K562 (cell line): Measurements from ENCODE around the gene CHRNB1. TPM values are rescaled to one million over a fixed set of nuclear protein-coding genes. Genes with fewer than 3 reads are reported as not detected.

Source experiments
- ATAC-seq: fragments of 200-7000 bp; cut with Tn5 transposase; 3 replicates; pipeline ENCODE4 v1.9.1; 2020; ENCODE audit warnings: moderate library complexity
- BruUV-seq: library from RNA; stranded (reverse); fragments of 400-500 nt; replicated peaks from 2 replicates; lab custom pipeline; 2021; lab: Mats Ljungman, UMichigan
- CTCF ChIA-PET: fragments of 300-600 bp; formaldehyde crosslinking; extraction: SDS; loops from one replicate; lab custom pipeline; 2021; ENCODE audit warnings: low intra/inter-chr PET ratio; lab: Yijun Ruan, JAX
- POLR2A ChIA-PET: fragments of 300-600, 350-650 bp; sonication (Branson Sonifier 250); formaldehyde crosslinking; extraction: SDS; loops from one replicate; lab custom pipeline; 2021; ENCODE audit warnings: antibody characterized with exemption, inconsistent platforms; lab: Yijun Ruan, JAX
- DNase-seq, 4 experiments: peaks; one replicate each; pipeline versions ENCODE4 v3.0.0 to v3.0.0-alpha.2; 2011 to 2018; ENCODE audit warnings: low spot score in 3 of 4, mixed read lengths in 3 of 4; ENCODE audit errors: extremely low read depth in 1 of 4
- FAIRE-seq: peaks from 2 replicates; lab custom pipeline; 2011; peaks lifted over from hg19 to GRCh38; lab: Jason Lieb, UNC
- H2AFZ ChIP-seq: 2 replicates; pipeline ENCODE4 v1.6.0; 2011; ENCODE audit warnings: low read depth, low read length, control low read depth, inconsistent platforms
- H3K27ac ChIP-seq: fragments of 200-600 bp; 3 replicates; pipeline ENCODE4 v1.8.0; 2011; ENCODE audit warnings: low read depth, mild to moderate bottlenecking, control low read depth, inconsistent platforms, low read length, moderate library complexity, mixed read lengths; ENCODE audit errors: extremely low read depth
- H3K27me3 ChIP-seq, 2 experiments: fragments of 300-600 bp in 1 of 2; 2 replicates in 1 of 2; 3 replicates in 1 of 2; pipeline versions ENCODE4 v1.6.0 to v1.8.0; 2011; ENCODE audit warnings: inconsistent platforms in 2 of 2, low read length in 2 of 2, mild to moderate bottlenecking in 1 of 2, mixed read lengths in 1 of 2, moderate library complexity in 1 of 2; ENCODE audit not compliant: control insufficient read depth in 2 of 2, insufficient read depth in 2 of 2
- H3K36me3 ChIP-seq: fragments of 300-600 bp; 3 replicates; pipeline ENCODE4 v1.8.0; 2011; ENCODE audit warnings: mild to moderate bottlenecking, low read length, inconsistent platforms; ENCODE audit not compliant: control insufficient read depth, insufficient read depth
- H3K4me1 ChIP-seq, 2 experiments: fragments of 200-600 bp in 1 of 2; replicated peaks in 1 of 2; 2 replicates in 1 of 2; 3 replicates in 1 of 2; pipeline versions ENCODE4 v1.5.1 to v1.8.0; 2011; ENCODE audit warnings: inconsistent platforms in 2 of 2, low read length in 2 of 2, mild to moderate bottlenecking in 1 of 2, mixed read lengths in 1 of 2, moderate library complexity in 1 of 2; ENCODE audit not compliant: control insufficient read depth in 2 of 2, insufficient read depth in 2 of 2
- H3K4me2 ChIP-seq: 2 replicates; pipeline ENCODE4 v1.6.1; 2011; ENCODE audit warnings: low read length, control low read depth, inconsistent platforms, mixed read lengths; ENCODE audit not compliant: insufficient read depth
- H3K4me3 ChIP-seq: fragments of 200-600 bp; sonication (generic), shearing (Covaris generic); 2 replicates; pipeline ENCODE4 v1.5.1; 2016; ENCODE audit warnings: control low read depth, inconsistent platforms
- H3K79me2 ChIP-seq: fragments of 200-600 bp; 3 replicates; pipeline ENCODE4 v1.8.0; 2011; ENCODE audit warnings: low read length, inconsistent platforms; ENCODE audit not compliant: control insufficient read depth, insufficient read depth
- H3K9ac ChIP-seq, 2 experiments: 2 replicates each; pipeline versions ENCODE4 v1.6.0 to v1.6.1; 2011; ENCODE audit warnings: low read depth in 2 of 2, low read length in 2 of 2, control low read depth in 1 of 2, inconsistent platforms in 1 of 2, mild to moderate bottlenecking in 1 of 2, mixed read lengths in 1 of 2; ENCODE audit not compliant: insufficient read depth in 1 of 2
- H3K9me1 ChIP-seq: one replicate; pipeline ENCODE4 v1.6.0; 2011; ENCODE audit warnings: inconsistent platforms, mild to moderate bottlenecking, low read length, moderate library complexity; ENCODE audit not compliant: control insufficient read depth, insufficient read depth
- H3K9me3 ChIP-seq: replicated peaks from 2 replicates; pipeline ENCODE4 v1.5.1; 2011; ENCODE audit warnings: low read depth, low read length, inconsistent platforms; ENCODE audit not compliant: control insufficient read depth, insufficient read depth
- H4K20me1 ChIP-seq: replicated peaks from 2 replicates; pipeline ENCODE4 v1.6.1; 2011; ENCODE audit warnings: low read length, inconsistent platforms, mixed read lengths; ENCODE audit not compliant: control insufficient read depth, insufficient read depth
- ATF7 ChIP-seq: fragments of 450-650 bp; IDR thresholded peaks from 2 replicates; pipeline ENCODE4 v1.7.1; 2014; ENCODE audit warnings: mild to moderate bottlenecking, moderate library complexity
- CBX8 ChIP-seq: fragments of 200-600 bp; sonication (generic); IDR thresholded peaks from 2 replicates; pipeline ENCODE4 v1.6.1; 2012; ENCODE audit warnings: borderline replicate concordance, mixed run types, low read depth, mild to moderate bottlenecking, moderate library complexity, mixed read lengths, low read length, control low read depth, inconsistent platforms; ENCODE audit not compliant: poor library complexity, severe bottlenecking; ENCODE audit errors: extremely low read depth
- ELF1 ChIP-seq: fragments of 200-800 bp; sonication (Bioruptor generic); IDR thresholded peaks from 2 replicates; pipeline ENCODE4 v1.6.1; 2016; ENCODE audit warnings: missing genetic modification characterization, missing compliant biosample characterization
- EP300 ChIP-seq: IDR thresholded peaks from 2 replicates; pipeline ENCODE4 v1.6.1; 2012; ENCODE audit warnings: low read length, improper control_type of control experiment
- NR2C2 ChIP-seq, 2 experiments: fragments of 200-800 bp in 1 of 2; sonication (Bioruptor generic) in 1 of 2; sonication (generic) in 1 of 2; formaldehyde crosslinking in 1 of 2; IDR thresholded peaks; 2 replicates each; pipeline versions ENCODE4 v1.6.1 to v1.8.0; 2016 to 2022; ENCODE audit warnings: mild to moderate bottlenecking in 1 of 2, missing compliant biosample characterization in 1 of 2, missing genetic modification characterization in 1 of 2, missing genetic modification reagents in 1 of 2
- PCBP1 ChIP-seq: fragments of 200-400 bp; formaldehyde crosslinking; IDR thresholded peaks from 2 replicates; pipeline ENCODE4 v1.6.1; 2018; ENCODE audit warnings: mild to moderate bottlenecking, low read depth, low read length; ENCODE audit not compliant: poor library complexity, severe bottlenecking
- POLR3A ChIP-seq: IDR thresholded peaks from 2 replicates; pipeline ENCODE4 v1.6.1; 2011; ENCODE audit warnings: borderline replicate concordance, mild to moderate bottlenecking, moderate library complexity; ENCODE audit not compliant: insufficient read length, insufficient read depth; ENCODE audit errors: extremely low read depth
- SIRT6 ChIP-seq: IDR thresholded peaks from one replicate; pipeline ENCODE4 v1.6.1; 2012; ENCODE audit warnings: low read depth, mild to moderate bottlenecking, control low read depth, inconsistent platforms, low read length, moderate library complexity
- TAF15 ChIP-seq: fragments of 200-400 bp; formaldehyde crosslinking; IDR thresholded peaks from 2 replicates; pipeline ENCODE4 v1.6.1; 2017; ENCODE audit warnings: mild to moderate bottlenecking, low read depth, low read length, moderate library complexity
- ZKSCAN1 ChIP-seq: fragments of 150-350 bp; IDR thresholded peaks from 2 replicates; pipeline ENCODE4 v1.6.1; 2016; ENCODE audit warnings: low read depth, low read length
- ZNF507 ChIP-seq: conservative IDR thresholded peaks from 2 replicates; pipeline ENCODE4 v1.6.1; 2017; ENCODE audit warnings: missing genetic modification characterization, missing compliant biosample characterization
- ZZZ3 ChIP-seq: fragments of 450-650 bp; IDR thresholded peaks from 2 replicates; pipeline ENCODE4 v1.6.1; 2016; ENCODE audit warnings: antibody characterized with exemption, mild to moderate bottlenecking, moderate library complexity
- WGBS: fragments of 100-300 bp; shearing (Covaris generic); methylation state at CpG from one replicate; pipeline ENCODE4 v1.1.6; 2016; ENCODE audit warnings: low coverage, mixed read lengths; ENCODE audit not compliant: insufficient coverage; ENCODE audit errors: missing lambda C conversion rate; 5-methylcytosine and 5-hydroxymethylcytosine counted together
- in situ Hi-C: fragments of 300-500 bp; cut with MboI; formaldehyde crosslinking; loops from 4 replicates; pipeline ENCODE4 v1.15.0; 2018; ENCODE audit warnings: inconsistent platforms, mixed read lengths
- intact Hi-C: fragments of 100-400 bp; cut with micrococcal nuclease; formaldehyde crosslinking; loops from 2 replicates; pipeline ENCODE4 v1.14.2; 2022
- polyA plus RNA-seq, 8 experiments: library from polyadenylated mRNA; depleted of rRNA in 4 of 8; stranded (reverse) in 5 of 8; unstranded in 3 of 8; fragments of >200 nt; fragmentation: Nextera tagmentation in 2 of 8; fragmentation: Illumina TruSeq in 1 of 8; extraction: Ambion mirVana in 2 of 8; extraction: Trizol in 1 of 8; gene quantifications; 2 replicates each; pipeline versions ENCODE4 v1.2.1 to v1.2.3, GENCODE V29; 2011 to 2014; ENCODE audit warnings: inconsistent platforms in 1 of 8, missing spikeins in 1 of 8
- total RNA-seq, 7 experiments: library from RNA; depleted of rRNA in 6 of 7; stranded (reverse); fragments of >200 nt in 6 of 7; fragmentation: Illumina TruSeq in 2 of 7; extraction: Trizol in 2 of 7; gene quantifications; 2 replicates each; pipeline versions ENCODE4 v1.2.1 to v1.2.3, GENCODE V29; 2011 to 2021; ENCODE audit warnings: low replicate concordance in 1 of 7
- TF ChIP-seq, protein P1 (sequence below): sonication (generic); formaldehyde crosslinking; IDR thresholded peaks from 2 replicates; pipeline ENCODE4 v1.8.1; 2023; ENCODE audit warnings: mild to moderate bottlenecking, missing genetic modification reagents

CHRNB1 gene
- total and polyA plus RNA-seq, 9 of the 15 experiments (the other 6 are each of a cell fraction or from before 2014, with no cell fraction given), result 4.7 to 12.3 (median 6.8) TPM

DNA sequence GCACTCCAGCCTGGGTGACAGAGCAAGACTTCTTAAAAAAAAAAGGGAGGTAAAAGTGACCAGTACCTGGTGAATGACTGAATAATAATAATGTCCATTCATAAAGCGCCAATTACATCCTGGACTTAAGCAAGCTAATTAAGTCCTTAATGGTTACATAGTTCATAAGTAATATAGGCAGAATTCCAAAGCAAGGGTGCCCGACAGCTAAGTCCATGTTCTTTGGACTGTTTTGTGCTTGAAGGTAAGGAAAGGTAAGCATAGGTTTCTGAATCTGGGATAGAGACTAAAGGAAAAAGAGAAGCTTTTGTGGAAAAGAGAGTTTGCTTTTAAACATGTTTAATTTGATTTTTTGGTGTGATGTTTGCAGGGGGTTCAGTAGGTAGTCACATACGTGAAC lies 49.1 kb downstream of the CHRNB1 start:
- Histone ChIP-seq H3K9me3 (no peaks in the 10 kb centered on the region), H3K4me1 (no peaks in the 10 kb centered on the region; a peak in 2 of 5 replicates), H3K79me2 (peaks cover 64% of the 10 kb centered on the region), H3K9me1 (no peaks in the 10 kb centered on the region), H3K27ac (no peak overlapping the region), H4K20me1 (peaks cover 16% of the 10 kb centered on the region; the same call in 1 of the 2 replicates), H3K9ac (no peak overlapping the region), H2AFZ (no peak overlapping the region), H3K4me3 (no peak overlapping the region), H3K36me3 (peaks cover 86% of the 10 kb centered on the region), H3K27me3 (no peaks in the 10 kb centered on the region), H3K4me2 (no peak overlapping the region)
- ATAC-seq (no peak), DNase-seq (no peak), FAIRE-seq (no peak)
- CTCF ChIA-PET, result no interaction called here
- BruUV-seq, result no TSS peak
- 95% methylated on average over 3 of the region's 3 CpGs for WGBS
- in situ Hi-C loops (no loop called here), intact Hi-C loops (no loop called here)
- POLR2A ChIA-PET, result interaction anchor here (0.9 to 2.6 kb wide), 2 partner anchors 8 to 15 kb away, joined by 3 to 18 read pairs; no protein-coding TSS in a partner anchor
- no peak for TF ChIP-seq TAF15
- TF ChIP-seq CBX8, result no peak
- no peak for TF ChIP-seq SIRT6

DNA sequence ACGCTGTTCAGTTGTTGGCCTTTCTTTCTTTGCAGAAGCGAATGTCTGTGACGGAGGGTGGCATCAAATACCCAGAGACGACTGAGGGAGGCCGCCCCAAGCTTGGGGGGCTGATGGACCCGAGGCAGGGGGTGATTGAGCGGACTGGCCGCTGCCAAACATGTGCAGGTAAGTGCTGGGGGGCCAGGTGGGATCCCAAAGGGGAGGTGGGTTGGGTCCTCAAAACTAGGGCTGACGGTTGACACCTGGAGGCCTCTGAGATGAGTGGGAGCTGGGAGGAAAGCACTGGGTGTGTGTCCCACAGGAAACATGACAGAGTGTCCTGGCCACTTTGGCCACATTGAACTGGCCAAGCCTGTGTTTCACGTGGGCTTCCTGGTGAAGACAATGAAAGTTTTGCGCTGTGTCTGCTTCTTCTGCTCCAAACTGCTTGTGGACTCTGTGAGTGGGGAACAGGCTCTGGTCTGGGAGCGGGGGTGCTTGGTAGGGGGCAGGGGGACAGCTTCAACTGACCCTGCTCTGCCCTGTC lies 51.1 kb downstream of the CHRNB1 start:
- ChIA-PET CTCF (no interaction called here), POLR2A (interaction anchor here (0.6 to 3.6 kb wide), 8 partner anchors 10 to 143 kb away, joined by 3 to 25 read pairs (median 3); partner anchors contain the start of genes POLR2A, TMEM102 and TMEM256)
- WGBS, result 89% methylated on average over 8 of the region's 12 CpGs
- no TSS peak for BruUV-seq
- DNase-seq (peak in 1 of 4 experiments; percentile 10), ATAC-seq (no peak), FAIRE-seq (no peak)
- Histone ChIP-seq H3K4me1 (no peaks in the 10 kb centered on the region), H3K4me2 (no peak overlapping the region), H2AFZ (no peak overlapping the region), H3K9me3 (no peaks in the 10 kb centered on the region), H3K36me3 (peaks cover 85% of the 10 kb centered on the region), H3K79me2 (peaks cover 43% of the 10 kb centered on the region), H3K9me1 (no peaks in the 10 kb centered on the region), H3K27me3 (no peaks in the 10 kb centered on the region), H3K4me3 (no peak overlapping the region), H3K9ac (no peak overlapping the region), H3K27ac (no peak overlapping the region), H4K20me1 (peaks cover 16% of the 10 kb centered on the region; the same call in 1 of the 2 replicates)
- in situ Hi-C loops, result no loop called here
- intact Hi-C loops, result no loop called here
- TF ChIP-seq ZZZ3 (no peak), ELF1 (tag) (no peak), NR2C2 (CRISPR knock-in tag; IDR thresholded peaks at IDR 0.05) (no peak), NR2C2 (tag; IDR thresholded peaks at IDR 0.05) (no peak), EP300 (no peak), ATF7 (no peak), ZKSCAN1 (no peak), PCBP1 (no peak), POLR3A (no peak), ZNF507 (tag) (no peak)
- TF ChIP-seq, protein P1, sequence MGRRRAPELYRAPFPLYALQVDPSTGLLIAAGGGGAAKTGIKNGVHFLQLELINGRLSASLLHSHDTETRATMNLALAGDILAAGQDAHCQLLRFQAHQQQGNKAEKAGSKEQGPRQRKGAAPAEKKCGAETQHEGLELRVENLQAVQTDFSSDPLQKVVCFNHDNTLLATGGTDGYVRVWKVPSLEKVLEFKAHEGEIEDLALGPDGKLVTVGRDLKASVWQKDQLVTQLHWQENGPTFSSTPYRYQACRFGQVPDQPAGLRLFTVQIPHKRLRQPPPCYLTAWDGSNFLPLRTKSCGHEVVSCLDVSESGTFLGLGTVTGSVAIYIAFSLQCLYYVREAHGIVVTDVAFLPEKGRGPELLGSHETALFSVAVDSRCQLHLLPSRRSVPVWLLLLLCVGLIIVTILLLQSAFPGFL (CRISPR knock-in tag), result no peak
